ENCODE measurements around the gene MGMT.

- TF ChIP-seq, protein P1, sequence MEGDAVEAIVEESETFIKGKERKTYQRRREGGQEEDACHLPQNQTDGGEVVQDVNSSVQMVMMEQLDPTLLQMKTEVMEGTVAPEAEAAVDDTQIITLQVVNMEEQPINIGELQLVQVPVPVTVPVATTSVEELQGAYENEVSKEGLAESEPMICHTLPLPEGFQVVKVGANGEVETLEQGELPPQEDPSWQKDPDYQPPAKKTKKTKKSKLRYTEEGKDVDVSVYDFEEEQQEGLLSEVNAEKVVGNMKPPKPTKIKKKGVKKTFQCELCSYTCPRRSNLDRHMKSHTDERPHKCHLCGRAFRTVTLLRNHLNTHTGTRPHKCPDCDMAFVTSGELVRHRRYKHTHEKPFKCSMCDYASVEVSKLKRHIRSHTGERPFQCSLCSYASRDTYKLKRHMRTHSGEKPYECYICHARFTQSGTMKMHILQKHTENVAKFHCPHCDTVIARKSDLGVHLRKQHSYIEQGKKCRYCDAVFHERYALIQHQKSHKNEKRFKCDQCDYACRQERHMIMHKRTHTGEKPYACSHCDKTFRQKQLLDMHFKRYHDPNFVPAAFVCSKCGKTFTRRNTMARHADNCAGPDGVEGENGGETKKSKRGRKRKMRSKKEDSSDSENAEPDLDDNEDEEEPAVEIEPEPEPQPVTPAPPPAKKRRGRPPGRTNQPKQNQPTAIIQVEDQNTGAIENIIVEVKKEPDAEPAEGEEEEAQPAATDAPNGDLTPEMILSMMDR (conservative IDR thresholded peaks at IDR 0.05; ENCODE audit: low read depth, low read length): no peak
- TF ChIP-seq MXI1 (IDR thresholded peaks at IDR 0.05; ENCODE audit: borderline replicate concordance, low read depth, low read length): no peak
- no peak for TF ChIP-seq POLR2A (IDR thresholded peaks at IDR 0.05; ENCODE audit: low read depth, low read length)
- no peak for TF ChIP-seq CHD1 (IDR thresholded peaks at IDR 0.05; ENCODE audit: low read depth, low read length)
- no peak for TF ChIP-seq RAD21 (IDR thresholded peaks at IDR 0.05; ENCODE audit: low read length)
- no peak for TF ChIP-seq MAZ (IDR thresholded peaks at IDR 0.05; ENCODE audit: borderline replicate concordance, low read depth, low read length)
- TF ChIP-seq USF2 (IDR thresholded peaks at IDR 0.05; ENCODE audit: low read depth, low read length): no peak
Measured at GRCh38 chr10:129621693-129622092, 154.7 kb downstream of the MGMT start.

Measured in IMR-90 (cell line).